HCT116 (cell line): ENCODE results near the gene ASCL3.
"Not testable (repeated sequence)": the region's sequence is repeated elsewhere in the genome, so short reads cannot be mapped to it uniquely, and the experiment has no call there.

Experiments
- CBX3 ChIP-seq: IDR thresholded peaks from 2 replicates; pipeline ENCODE4 v1.6.1; 2012; ENCODE audit warnings: low read depth
- CEBPB ChIP-seq: IDR thresholded peaks from 2 replicates; pipeline ENCODE4 v1.6.1; 2012; ENCODE audit warnings: low read depth
- CTCF ChIP-seq, 3 experiments: fragments of 200-600 bp in 1 of 3; sonication (generic) in 1 of 3; IDR thresholded peaks in 2 of 3; conservative IDR thresholded peaks in 1 of 3; 2 replicates each; pipeline ENCODE4 v1.5.1; 2012 to 2017; ENCODE audit warnings: low read depth in 2 of 3, low read length in 2 of 3, antibody characterized with exemption in 1 of 3, borderline replicate concordance in 1 of 3, control low read depth in 1 of 3, mild to moderate bottlenecking in 1 of 3, mixed read lengths in 1 of 3, mixed run types in 1 of 3, moderate library complexity in 1 of 3; ENCODE audit not compliant: insufficient read depth in 1 of 3
- EGR1 ChIP-seq: IDR thresholded peaks from 2 replicates; pipeline ENCODE4 v1.6.1; 2012; ENCODE audit warnings: low read depth
- ELF1 ChIP-seq: IDR thresholded peaks from 2 replicates; pipeline ENCODE4 v1.6.1; 2012; ENCODE audit warnings: low read depth, borderline replicate concordance
- EZH2 ChIP-seq: fragments of 200-600 bp; sonication (generic); IDR thresholded peaks from 2 replicates; pipeline ENCODE4 v1.6.1; 2017; ENCODE audit warnings: antibody characterized with exemption, mixed run types
- EZH2phosphoT487 ChIP-seq: fragments of 200-600 bp; IDR thresholded peaks from 2 replicates; pipeline ENCODE4 v1.6.1; 2018; ENCODE audit warnings: antibody characterized with exemption, borderline replicate concordance
- FOSL1 ChIP-seq: IDR thresholded peaks from 2 replicates; pipeline ENCODE4 v1.6.1; 2012; ENCODE audit warnings: low read depth
- POLR2A ChIP-seq: IDR thresholded peaks from 2 replicates; pipeline ENCODE4 v1.7.0; 2011; ENCODE audit warnings: borderline replicate concordance; ENCODE audit not compliant: insufficient read depth, insufficient read length; ENCODE audit errors: extremely low read depth
- POLR2AphosphoS5 ChIP-seq: IDR thresholded peaks from 2 replicates; pipeline ENCODE4 v1.6.1; 2011; ENCODE audit warnings: mild to moderate bottlenecking, low read depth, low read length, moderate library complexity
- TCF7L2 ChIP-seq: IDR thresholded peaks from 2 replicates; pipeline ENCODE4 v1.7.0; 2011; ENCODE audit warnings: borderline replicate concordance, inconsistent platforms; ENCODE audit not compliant: insufficient read depth, insufficient read length; ENCODE audit errors: extremely low read depth
- TF ChIP-seq, protein P1 (sequence below): IDR thresholded peaks from 2 replicates; pipeline ENCODE4 v1.6.1; 2012
- TF ChIP-seq, protein P2 (sequence below): IDR thresholded peaks from 2 replicates; pipeline ENCODE4 v1.6.1; 2012; ENCODE audit warnings: low read depth

DNA sequence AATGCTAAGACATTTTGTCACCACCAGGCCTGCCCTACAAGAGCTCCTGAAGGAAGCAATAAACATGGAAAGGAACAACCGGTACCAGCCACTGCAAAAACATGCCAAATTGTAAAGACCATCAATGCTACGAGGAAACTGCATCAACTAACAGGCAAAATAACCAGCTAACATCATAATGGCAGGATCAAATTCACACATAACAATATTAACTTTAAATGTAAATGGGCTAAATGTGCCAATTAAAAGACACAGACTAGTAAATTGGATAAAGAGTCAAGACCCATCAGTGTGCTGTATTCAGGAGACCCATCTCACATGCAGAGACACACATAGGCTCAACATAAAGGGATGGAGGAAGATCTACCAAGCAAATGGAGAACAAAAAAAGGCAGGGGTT is 51.6 kb downstream of the ASCL3 start:
- TF ChIP-seq POLR2A; POLR2AphosphoS5; CTCF (IDR thresholded peaks at IDR 0.05 in 2 of 3, conservative IDR thresholded peaks at IDR 0.05 in 1 of 3; ENCODE audit: borderline replicate concordance in 1 of 3, insufficient read depth in 1 of 3, low read depth in 2 of 3, low read length in 2 of 3); TCF7L2; CBX3; EZH2; ELF1; CEBPB; EZH2phosphoT487; EGR1; FOSL1: not testable (repeated sequence)
- TF ChIP-seq, protein P1, sequence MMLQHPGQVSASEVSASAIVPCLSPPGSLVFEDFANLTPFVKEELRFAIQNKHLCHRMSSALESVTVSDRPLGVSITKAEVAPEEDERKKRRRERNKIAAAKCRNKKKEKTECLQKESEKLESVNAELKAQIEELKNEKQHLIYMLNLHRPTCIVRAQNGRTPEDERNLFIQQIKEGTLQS: not testable (repeated sequence)
- TF ChIP-seq, protein P2, sequence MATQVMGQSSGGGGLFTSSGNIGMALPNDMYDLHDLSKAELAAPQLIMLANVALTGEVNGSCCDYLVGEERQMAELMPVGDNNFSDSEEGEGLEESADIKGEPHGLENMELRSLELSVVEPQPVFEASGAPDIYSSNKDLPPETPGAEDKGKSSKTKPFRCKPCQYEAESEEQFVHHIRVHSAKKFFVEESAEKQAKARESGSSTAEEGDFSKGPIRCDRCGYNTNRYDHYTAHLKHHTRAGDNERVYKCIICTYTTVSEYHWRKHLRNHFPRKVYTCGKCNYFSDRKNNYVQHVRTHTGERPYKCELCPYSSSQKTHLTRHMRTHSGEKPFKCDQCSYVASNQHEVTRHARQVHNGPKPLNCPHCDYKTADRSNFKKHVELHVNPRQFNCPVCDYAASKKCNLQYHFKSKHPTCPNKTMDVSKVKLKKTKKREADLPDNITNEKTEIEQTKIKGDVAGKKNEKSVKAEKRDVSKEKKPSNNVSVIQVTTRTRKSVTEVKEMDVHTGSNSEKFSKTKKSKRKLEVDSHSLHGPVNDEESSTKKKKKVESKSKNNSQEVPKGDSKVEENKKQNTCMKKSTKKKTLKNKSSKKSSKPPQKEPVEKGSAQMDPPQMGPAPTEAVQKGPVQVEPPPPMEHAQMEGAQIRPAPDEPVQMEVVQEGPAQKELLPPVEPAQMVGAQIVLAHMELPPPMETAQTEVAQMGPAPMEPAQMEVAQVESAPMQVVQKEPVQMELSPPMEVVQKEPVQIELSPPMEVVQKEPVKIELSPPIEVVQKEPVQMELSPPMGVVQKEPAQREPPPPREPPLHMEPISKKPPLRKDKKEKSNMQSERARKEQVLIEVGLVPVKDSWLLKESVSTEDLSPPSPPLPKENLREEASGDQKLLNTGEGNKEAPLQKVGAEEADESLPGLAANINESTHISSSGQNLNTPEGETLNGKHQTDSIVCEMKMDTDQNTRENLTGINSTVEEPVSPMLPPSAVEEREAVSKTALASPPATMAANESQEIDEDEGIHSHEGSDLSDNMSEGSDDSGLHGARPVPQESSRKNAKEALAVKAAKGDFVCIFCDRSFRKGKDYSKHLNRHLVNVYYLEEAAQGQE: not testable (repeated sequence)
